ENCODE measurements around the gene GLIS2.
A peak's percentile ranks its signal among the peaks of the same experiment; 100 is the strongest.

GLIS2 gene

DNA sequence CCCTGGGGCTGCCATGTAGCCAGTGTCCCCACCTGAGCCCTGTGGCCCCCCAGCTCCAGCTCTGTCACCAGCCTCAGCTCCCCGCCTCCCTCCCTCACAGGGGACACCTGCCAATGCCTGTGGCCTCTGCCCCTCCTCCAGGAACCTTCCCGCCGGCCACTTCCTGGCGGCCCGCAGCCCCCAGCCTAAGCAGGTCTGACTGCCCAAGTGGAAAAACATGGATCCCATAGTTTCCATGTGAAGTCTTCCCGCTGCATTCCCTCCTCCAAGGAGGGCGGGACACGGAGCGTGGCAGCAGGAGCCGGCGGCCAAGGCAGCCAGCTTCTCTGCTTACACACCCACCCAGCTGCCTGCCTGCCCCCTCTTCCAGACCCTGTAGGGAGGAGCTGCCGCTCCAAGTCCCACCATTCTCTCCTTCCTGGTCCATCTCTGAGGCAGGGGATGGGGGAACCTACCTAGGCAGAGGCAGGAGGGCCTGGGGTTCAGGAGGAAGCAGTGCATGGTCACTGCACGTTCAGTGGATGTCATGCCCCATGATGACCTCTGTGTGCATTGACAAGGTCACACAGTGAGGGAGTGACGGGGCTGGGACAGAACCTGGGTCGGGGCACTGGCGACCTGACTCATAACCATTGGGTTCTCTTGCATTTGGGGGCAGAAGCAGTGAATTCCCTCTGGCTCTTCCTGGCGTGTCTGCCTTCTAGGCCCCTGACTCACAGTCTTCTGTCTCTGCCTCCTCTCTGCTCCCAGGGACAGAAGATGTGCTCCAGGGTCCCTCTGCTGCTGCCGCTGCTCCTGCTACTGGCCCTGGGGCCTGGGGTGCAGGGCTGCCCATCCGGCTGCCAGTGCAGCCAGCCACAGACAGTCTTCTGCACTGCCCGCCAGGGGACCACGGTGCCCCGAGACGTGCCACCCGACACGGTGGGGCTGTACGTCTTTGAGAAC, 64.5 kb downstream of the GLIS2 start:
- DNase-seq = peak in 1 of 56 donors; percentile 25

DNA sequence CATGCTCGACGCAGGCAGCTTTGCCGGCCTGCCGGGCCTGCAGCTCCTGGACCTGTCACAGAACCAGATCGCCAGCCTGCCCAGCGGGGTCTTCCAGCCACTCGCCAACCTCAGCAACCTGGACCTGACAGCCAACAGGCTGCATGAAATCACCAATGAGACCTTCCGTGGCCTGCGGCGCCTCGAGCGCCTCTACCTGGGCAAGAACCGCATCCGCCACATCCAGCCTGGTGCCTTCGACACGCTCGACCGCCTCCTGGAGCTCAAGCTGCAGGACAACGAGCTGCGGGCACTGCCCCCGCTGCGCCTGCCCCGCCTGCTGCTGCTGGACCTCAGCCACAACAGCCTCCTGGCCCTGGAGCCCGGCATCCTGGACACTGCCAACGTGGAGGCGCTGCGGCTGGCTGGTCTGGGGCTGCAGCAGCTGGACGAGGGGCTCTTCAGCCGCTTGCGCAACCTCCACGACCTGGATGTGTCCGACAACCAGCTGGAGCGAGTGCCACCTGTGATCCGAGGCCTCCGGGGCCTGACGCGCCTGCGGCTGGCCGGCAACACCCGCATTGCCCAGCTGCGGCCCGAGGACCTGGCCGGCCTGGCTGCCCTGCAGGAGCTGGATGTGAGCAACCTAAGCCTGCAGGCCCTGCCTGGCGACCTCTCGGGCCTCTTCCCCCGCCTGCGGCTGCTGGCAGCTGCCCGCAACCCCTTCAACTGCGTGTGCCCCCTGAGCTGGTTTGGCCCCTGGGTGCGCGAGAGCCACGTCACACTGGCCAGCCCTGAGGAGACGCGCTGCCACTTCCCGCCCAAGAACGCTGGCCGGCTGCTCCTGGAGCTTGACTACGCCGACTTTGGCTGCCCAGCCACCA, 65.4 kb downstream of the GLIS2 start:
- peak in 37 of 56 donors; percentile 7 to 67 (median 36) for DNase-seq

DNA sequence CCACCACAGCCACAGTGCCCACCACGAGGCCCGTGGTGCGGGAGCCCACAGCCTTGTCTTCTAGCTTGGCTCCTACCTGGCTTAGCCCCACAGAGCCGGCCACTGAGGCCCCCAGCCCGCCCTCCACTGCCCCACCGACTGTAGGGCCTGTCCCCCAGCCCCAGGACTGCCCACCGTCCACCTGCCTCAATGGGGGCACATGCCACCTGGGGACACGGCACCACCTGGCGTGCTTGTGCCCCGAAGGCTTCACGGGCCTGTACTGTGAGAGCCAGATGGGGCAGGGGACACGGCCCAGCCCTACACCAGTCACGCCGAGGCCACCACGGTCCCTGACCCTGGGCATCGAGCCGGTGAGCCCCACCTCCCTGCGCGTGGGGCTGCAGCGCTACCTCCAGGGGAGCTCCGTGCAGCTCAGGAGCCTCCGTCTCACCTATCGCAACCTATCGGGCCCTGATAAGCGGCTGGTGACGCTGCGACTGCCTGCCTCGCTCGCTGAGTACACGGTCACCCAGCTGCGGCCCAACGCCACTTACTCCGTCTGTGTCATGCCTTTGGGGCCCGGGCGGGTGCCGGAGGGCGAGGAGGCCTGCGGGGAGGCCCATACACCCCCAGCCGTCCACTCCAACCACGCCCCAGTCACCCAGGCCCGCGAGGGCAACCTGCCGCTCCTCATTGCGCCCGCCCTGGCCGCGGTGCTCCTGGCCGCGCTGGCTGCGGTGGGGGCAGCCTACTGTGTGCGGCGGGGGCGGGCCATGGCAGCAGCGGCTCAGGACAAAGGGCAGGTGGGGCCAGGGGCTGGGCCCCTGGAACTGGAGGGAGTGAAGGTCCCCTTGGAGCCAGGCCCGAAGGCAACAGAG, 66.3 kb downstream of the GLIS2 start:
- no peak for DNase-seq

DNA sequence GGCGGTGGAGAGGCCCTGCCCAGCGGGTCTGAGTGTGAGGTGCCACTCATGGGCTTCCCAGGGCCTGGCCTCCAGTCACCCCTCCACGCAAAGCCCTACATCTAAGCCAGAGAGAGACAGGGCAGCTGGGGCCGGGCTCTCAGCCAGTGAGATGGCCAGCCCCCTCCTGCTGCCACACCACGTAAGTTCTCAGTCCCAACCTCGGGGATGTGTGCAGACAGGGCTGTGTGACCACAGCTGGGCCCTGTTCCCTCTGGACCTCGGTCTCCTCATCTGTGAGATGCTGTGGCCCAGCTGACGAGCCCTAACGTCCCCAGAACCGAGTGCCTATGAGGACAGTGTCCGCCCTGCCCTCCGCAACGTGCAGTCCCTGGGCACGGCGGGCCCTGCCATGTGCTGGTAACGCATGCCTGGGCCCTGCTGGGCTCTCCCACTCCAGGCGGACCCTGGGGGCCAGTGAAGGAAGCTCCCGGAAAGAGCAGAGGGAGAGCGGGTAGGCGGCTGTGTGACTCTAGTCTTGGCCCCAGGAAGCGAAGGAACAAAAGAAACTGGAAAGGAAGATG, 67.0 kb downstream of the GLIS2 start:
- DNase-seq = no peak

DNA sequence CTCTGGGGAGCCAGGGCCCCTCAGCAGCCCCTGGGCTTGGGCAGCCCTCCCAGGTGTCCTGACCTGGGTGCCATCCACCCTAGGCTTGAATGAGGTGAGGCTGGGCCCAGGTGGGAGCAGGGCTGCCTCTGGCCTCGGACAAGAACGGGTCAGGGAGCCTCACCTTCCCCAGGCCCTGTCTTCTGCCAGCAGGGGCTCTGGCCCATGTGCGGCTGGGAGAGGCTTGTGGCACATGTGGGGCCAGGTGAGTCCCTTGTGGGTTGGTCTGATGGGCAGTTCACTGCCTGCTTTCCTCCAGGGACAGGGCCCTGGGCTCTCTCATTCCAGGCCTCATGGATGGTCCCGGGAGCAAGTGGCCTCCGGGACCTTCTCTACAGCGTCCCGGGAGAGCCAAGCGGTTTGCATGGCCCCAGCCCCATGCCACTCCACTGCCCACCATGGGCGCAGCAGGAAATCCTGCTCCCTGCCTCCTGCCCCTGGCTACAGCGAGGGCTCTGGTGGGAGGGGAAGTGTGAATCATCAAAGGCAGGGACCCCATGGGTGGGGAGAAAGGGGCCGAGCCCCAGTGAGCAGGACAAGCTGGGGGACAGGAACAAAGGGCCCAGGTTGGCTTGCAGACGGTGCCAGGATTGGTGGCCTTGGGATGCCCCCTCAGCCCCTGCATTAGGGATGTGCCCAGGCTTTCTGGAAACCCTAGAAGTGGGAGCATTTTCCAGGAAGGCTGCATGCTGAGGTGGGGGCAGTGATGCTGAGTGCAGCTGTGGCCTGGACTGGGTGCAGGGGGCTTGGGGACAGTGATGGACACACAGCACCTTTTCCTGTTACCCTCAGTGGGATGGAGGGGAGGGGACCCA, 68.0 kb downstream of the GLIS2 start:
- no peak for DNase-seq

DNA sequence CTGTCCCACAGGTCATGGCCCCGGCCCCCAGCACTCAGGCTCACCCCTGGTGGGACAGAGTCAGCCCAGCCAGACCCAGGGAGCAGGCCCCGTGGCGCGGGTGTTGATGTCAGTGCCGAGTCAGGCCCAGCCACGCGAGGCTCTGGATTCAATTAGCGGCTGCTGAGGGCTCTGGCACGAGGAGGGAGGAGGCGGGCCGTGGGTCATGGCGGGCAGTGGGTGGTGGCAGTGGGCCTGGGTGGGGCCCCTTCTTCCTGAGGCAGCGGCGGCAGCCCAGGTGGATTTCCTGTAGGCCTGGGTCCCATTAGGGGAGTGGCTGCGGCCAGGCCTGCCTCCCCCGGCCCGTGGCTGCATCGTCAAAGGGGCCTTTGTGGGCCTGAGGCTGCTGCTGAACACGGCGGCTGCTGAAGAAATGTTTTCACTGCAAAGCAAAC, 68.7 kb downstream of the GLIS2 start:
- DNase-seq = peak in 1 of 56 donors; percentile 29

DNA sequence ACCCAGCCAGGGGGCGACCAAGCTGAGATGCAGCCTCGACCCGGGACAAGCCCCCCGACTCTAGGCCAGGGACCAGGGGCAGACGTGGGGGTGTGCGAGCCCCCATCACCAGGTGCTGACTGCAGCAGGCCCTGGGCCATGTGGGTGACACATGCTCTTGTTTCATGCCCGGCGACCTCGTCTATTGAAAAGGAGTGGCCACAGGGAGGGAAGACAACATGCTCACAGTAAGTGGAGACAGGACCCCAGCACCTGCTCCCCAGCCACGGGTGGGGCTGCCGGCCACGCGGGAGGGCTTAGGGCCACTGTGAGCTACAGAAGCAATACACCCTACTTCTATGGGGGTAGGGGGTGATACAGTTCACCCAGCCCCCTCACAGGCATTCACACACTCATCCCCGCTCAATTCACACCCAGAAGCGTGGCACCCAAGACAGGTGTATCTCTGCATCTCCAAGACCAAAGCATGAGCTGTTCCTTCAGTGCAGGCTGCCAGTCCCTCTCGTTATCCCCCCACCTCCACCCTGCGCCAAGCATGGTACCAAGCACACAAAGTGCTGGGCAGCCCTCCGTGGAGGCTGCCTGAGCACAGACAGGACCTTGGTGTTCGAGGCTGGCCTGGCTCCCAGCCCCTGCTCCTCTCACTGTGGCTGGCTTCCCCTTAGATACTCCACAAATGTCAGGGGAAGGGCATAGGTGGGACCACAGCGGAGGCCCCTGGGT, 69.4 kb downstream of the GLIS2 start:
- DNase-seq = no peak

DNA sequence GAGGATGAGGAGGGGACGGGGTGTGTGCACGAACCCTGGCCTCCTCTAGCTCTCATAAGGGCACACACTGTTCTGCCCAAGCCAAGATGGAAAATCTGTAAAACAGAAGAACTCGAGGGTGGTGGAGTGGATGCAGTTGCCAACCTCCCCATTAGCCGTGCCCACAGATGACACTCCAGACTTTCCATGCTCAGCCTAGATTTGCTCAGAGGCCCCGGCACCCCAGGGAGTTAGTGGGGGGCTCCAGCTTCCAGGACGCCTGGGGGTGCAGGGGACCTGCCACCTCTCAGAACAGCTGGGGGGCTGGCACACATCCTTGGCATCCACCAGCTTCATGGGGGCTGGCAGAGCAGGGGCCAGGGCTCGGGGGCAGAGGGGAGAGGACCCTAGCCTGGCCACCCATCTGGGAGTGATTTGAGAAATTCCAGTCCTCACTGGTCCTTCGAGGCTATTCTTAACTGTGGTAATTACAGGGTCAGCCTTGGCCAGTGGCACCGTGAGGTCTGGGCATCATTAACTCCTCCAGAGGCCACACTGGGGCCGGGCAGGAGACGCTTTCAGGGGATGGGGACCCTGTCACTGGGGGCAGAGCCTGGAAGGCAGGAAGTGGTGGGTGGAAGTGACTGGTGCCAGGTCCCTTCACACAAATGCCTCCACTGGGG, 70.1 kb downstream of the GLIS2 start:
- no peak for DNase-seq

DNA sequence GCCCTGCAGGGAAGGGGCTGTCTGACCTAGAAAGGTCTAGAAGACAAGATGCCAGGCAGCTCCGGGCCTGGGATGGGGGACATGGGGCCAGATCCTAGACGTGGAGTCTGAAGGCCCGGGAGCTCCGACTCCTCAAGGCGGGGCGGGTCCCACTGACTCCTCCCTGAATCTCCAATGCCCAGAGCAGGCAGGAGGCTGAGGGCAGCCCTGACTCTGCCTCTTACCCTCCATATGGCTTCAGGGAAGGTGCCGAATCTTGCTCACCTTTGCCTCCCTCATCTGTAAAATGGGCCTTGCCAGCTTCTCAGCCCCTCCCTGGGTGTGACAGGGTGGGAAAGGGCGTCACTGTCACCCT, 70.6 kb downstream of the GLIS2 start:
- DNase-seq = no peak

DNA sequence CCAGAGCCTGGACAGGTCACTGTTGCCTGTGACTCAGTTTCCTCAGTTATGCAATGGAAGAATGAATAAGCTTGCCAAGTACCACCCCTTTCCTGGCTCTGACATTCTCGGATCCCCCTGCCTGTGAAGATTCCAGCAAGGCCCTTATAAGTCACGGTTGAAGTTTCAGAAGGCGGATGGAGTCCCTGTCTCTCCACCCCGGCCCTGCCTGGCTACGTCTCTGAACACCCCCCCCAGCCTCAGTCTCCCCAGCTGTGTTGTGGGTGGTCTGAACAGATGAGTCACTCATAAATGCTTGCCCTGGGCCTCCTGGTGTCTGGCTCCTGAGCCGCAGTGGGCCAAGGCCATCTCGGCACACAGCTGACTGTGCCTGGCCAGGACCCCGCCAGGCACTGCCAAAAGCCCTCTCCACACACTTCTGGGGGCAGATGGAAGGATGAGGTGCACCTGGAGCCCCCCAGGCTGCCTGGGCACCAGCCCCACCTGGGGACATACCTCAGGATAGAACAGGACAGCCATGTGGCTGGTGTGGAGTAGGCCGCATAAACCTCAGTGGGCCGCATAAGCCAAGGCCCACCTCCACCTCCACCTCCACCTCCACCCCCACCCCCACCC, 71.2 kb downstream of the GLIS2 start:
- DNase-seq = no peak

DNA sequence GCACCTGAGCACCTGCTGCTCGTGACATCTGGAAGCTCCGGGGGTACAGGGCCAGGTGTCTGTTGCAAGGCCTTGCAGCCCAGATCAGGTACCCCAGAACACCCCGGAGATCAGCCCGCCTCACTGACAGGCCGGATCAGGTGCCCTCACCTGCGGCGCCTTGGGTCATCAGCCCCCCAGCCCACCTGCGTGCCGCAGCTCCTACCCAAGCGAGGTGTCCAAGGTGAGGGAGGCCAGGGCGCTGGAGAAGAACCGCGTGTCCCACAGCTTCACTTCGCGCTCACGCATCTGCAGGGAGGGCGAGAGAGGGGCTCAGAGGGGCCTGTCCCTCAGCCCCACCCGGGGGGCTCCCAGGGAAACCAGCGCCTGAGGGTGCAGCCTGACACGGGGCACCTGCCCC, 71.9 kb downstream of the GLIS2 start:
- DNase-seq = no peak

DNA sequence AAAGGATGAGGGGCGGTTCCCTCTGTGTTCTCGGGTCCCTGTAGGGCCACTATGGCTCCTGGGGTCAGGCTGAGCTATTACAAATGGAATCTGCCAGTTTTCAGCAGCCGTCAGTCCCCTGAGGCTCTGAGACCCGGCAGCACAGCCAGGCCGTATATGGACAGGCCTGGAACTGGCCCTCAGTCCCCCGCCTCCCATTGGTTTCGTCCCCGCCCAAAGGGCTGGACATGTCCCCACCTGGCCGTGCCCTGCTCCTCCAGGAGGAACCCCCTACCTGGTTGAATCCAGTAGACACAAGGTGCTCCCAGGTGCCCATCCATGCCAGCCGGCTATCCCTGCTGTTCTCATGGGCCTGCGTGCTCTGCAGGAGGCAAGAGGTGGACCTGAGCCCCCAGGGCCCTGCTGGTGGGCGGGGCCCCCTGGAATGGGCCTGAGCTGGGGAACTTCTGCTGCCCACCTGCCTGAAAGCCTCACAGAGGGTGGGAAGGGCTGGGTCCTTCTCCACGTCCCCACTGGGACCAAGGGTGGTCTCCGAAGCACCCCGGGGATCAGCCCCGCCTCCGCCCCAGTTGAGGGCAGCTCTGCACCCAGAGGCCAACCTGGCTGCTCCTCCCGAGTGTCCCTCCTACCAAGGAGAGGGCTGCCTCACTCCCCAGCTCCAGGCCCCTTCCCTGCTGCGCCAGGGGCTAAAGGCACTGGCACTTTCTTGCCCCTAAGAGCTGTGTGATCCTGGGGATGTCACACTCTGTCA, 72.6 kb downstream of the GLIS2 start:
- no peak for DNase-seq
